D341Med (cell line): ENCODE data around the gene CUL9.

Experiments
- DNase-seq: peaks from one replicate; pipeline ENCODE4 v3.0.0; 2012; ENCODE audit warnings: low spot score

CUL9 gene

DNA sequence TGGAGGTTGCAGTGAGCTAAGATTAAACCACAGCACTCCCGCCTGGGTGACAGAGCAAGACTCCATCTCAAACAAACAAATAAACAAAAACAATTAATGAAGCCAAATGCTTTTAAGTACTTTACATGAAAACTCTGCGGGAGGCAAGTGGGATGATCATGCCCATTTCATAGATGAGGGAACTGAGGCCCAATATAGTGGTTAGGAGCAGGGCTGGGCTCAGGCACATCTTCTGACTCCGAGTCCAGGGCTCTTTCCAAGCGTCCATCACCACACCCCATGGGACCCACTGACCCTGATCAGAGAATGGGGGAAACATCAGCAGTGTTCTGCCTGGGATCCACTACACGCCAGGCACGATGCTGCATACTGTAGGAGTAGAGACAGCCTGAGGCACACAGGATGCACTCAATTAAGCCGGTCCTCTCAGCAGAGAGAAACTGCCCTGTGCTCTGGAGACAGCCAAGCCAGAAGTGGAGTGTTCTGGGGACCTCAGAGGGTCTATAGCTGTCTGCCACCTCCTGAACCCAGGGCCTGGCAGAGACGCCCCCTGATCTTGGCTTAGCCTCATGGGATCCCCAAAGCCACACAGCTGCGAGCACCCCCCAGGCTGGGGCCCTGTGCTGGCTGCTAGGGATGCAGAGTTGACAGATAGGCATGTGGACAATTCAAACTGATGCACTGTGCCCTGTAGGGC, 74.8 kb downstream of the CUL9 start:
- no peak for DNase-seq

- DNase-seq = no peak
Measured at GRCh38 chr6:43257367-43258145, 75.6 kb downstream of the CUL9 start.

- DNase-seq = no peak
Measured at GRCh38 chr6:43258180-43258579, 76.2 kb downstream of the CUL9 start.

- DNase-seq = no peak
Measured at GRCh38 chr6:43258807-43259686, 77.1 kb downstream of the CUL9 start.

DNA sequence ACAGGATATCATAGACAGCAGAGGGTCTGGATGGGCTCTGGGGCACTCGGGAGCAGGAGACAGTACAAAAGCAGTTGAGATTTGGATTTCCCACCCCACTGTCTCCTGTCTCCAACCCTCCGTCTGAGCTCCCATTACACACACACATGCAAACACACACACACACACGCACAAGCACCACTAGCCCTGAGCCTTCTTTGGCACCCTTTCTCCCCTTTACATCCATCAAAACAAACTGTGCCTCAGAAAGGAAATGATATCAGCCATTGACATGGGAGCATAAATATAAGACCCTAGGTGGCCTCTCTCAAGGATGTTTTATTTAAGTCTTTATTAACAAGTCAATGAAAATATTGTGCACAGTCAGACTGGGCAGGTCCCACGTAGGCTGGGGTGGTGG, 78.8 kb downstream of the CUL9 start:
- DNase-seq = no peak

DNA sequence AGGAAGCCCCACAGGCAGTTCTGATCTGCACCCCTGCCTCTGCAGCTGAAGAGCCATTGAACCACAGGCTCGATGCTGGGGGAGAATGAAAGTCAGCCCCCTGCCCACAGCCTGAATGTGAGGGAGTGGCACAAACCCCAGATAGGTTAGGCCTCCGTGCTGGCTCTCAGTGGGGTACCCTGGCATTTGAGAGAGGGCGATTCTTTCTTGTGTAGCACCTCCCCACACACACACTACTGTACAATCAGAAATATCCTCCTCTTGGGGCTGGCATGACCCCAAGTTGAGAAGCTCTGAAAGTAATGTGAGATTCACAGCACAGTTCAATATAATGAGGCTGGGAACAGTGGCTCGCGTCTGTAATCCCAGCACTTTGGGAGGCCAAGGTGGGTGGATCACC, 79.2 kb downstream of the CUL9 start:
- no peak for DNase-seq

GRCh38 chr6:43262000-43262779, 80.2 kb downstream of the CUL9 start:
- DNase-seq = no peak

- no peak for DNase-seq
Measured at GRCh38 chr6:43262780-43263313, 80.9 kb downstream of the CUL9 start.

DNA sequence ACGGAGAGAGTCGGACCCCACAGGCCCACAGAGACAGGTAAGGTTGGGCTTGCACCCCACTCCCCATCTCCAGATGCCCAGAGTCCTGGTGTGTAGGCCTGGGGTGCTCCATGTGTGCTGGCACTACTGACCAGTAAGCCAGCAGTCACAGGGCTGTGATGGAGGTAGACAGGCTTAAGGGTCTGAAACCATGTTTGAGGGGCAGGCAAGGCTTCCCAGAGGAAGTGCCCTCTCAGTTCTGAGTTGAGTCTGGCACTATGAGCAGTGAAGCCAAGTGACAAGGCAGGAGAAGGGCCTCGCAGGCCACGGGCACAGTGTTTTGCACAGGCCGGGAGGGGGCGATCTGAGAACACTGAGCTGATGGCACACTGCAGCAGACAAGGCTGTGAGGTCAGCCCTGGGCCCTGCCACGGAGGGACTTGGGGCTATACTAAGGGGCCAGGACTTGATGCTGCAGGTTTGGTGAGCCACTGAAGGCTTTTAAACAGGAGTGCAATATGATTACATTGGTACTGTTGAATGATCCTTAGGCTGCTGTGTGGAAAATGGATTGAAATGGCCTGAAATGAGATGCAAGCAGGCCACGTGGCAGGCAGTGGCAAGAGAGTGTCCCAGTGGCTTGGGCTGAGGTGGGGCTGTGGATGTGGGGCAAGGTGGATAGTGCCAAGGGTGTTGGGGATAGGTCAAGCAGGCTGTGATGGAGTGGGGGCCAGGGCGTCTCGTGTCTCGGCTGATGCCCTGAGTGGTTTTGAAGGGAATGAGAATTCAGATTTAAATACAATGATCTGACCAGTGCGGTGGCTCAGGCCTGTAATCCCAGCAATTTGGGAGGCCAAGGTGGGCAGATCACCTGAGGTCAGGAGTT, 81.5 kb downstream of the CUL9 start:
- DNase-seq = peak; percentile 91

GRCh38 chr6:43264599-43265145, 82.7 kb downstream of the CUL9 start:
- DNase-seq = no peak

DNA sequence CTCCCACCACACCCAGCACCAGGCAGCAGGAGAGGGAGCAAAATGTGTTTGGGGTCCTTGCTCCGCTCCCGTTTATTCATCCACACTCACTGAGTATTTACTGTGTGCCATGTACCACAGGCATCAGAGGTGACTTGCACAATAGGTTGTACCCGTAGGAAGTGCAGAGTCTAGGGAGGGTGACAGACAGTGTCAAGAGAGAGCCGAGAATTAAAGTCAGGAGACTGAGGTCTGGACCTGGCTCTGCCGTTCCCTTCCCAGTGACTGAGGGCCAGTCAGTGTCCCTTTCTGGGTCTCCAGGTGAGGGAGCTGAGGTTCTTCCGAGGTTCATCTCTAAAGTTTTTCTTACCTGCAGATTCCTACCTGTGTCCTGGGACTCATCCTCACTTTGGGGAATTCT, 83.6 kb downstream of the CUL9 start:
- DNase-seq = no peak

- no peak for DNase-seq
Measured at GRCh38 chr6:43267619-43268354, 85.8 kb downstream of the CUL9 start.

- DNase-seq = no peak
Measured at GRCh38 chr6:43268355-43268700, 86.3 kb downstream of the CUL9 start.

DNA sequence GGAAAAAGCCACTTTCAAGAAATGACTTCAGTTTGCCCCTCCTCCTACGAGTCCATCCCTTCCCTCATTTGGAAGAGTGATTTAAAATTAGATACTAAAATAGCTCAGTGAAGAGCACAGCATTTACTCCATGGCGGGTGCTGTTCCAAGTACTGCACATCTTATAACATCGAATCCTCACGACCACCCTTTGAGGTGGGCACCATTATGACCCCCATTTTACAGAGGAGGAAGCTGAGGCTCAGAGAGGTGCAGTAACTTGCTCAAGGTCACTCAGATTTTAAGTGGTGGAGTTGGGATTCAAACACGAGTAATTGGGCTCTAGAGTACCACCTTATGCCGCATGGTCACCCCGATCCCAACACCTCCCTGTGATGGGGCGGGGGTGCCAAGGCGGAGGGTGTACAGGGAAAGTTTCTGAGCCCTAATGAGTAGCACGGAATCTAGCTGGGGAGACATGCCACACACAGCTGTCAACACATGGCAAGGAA, 86.8 kb downstream of the CUL9 start:
- DNase-seq = no peak

DNA sequence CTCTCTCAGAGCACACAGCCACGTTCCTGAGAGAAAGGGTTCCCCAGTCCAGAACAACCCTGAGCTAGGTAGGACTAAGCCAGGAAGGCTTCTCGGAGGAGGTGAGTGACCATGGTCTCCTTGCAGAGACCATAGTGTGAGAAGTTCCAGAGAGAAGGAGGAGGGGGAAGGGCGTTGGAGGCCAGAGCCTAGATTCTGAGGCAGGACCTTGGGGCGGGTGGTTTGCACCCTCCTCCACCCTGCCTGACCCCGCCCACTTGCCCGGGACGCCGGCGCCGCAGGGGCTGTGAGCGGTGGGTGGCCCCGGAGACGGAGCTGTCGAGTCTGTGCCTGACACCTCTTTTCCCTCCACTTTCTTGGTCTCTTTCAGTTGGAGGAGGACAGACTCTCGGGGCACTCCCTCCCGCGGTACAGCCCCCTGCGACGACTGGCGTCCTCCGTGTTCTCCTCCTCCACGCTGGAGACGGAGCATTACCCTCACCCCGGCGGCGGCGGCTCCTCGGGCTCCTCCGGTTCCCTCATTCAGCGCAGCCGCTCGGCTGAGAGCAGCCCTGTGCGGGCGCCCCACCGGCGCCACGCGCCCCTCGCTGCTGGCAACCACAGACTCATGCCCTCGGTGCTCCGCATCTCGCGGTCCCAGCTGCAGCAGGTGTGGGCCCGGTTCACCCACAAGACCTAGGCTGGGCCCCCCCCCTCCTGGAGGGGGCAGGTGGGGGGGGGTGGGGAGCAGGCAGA, 87.4 kb downstream of the CUL9 start:
- no peak for DNase-seq

DNA sequence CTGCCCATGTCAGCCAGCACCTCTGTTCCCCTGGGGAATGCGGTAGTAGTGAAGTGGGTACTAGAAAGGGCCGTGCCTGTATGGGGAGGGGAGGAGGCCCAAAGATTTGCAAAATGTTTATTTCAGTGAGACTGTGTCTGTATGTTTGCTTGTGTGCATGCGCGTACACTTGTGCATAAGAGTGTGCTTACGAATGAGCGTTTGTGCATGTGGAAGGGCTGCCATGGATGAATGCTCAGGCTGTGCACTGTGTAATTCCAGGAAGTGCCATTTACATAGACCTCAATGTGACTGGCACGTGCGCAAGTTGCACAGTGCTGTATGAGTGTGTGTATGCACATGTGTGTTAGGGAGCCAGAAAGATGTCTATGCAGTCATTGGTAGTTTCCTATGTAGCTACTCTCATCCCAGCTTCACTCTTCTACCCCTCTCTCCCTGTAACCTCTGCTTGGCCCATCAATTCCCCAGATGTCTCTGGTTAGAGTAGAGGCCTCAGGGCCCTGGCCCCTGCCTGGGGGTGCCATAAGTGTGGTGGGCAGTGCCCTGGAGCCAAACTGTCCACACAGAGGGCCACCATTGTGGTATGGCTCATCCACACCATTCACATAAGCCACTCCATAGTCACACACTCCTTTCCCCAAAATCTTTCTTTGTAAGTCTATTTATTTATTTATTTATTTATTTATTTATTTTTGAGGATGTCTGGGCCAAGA, 89.3 kb downstream of the CUL9 start:
- DNase-seq = no peak

- no peak for DNase-seq
Measured at GRCh38 chr6:43271944-43272343, 89.9 kb downstream of the CUL9 start.

DNA sequence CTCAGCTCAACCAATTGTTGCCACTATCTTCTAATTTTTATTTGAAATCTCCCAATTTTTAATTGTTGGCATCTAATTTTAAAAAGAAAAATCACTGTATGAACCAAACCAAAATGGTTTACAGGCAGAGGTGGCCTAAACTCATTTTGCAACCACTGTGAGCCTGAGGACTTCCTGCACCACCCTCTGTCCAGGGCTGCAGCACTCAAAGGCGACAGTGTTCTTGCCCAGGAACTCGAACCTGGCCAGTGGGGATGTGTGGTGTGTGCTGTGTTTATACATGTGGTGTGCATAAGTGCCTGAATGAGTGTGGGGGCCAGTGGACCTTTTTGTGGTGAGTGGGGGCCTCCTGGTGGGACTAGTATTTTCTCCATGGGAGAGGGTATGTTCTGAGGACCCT, 91.7 kb downstream of the CUL9 start:
- DNase-seq = no peak
